Endothelial cell (in vitro differentiated cells): ENCODE data around the gene XPO4. TPM values are rescaled to one million over a fixed set of nuclear protein-coding genes. Genes with fewer than 3 reads are reported as not detected.
"Not testable (repeated sequence)": the region's sequence is repeated elsewhere in the genome, so short reads cannot be mapped to it uniquely, and the experiment has no call there.

ENCODE experiments used
- DNase-seq: peaks from one replicate; pipeline ENCODE4 v3.0.0; 2021; ENCODE audit warnings: low spot score
- H3K27ac Mint-ChIP-seq: one replicate; pipeline ENCODE4 v1.8.0; 2021; ENCODE audit warnings: mixed read lengths, inconsistent platforms; ENCODE audit not compliant: unreplicated experiment
- H3K27me3 Mint-ChIP-seq: one replicate; pipeline ENCODE4 v1.8.0; 2021; ENCODE audit warnings: mild to moderate bottlenecking, moderate library complexity, mixed read lengths, inconsistent platforms; ENCODE audit not compliant: unreplicated experiment
- H3K36me3 Mint-ChIP-seq: one replicate; pipeline ENCODE4 v1.8.0; 2021; ENCODE audit warnings: mild to moderate bottlenecking, low read depth, mixed read lengths, inconsistent platforms; ENCODE audit not compliant: unreplicated experiment
- H3K4me1 Mint-ChIP-seq: one replicate; pipeline ENCODE4 v1.8.0; 2021; ENCODE audit warnings: mild to moderate bottlenecking, mixed read lengths, inconsistent platforms; ENCODE audit not compliant: unreplicated experiment
- H3K4me3 Mint-ChIP-seq: one replicate; pipeline ENCODE4 v1.8.0; 2021; ENCODE audit warnings: mild to moderate bottlenecking, mixed read lengths, inconsistent platforms; ENCODE audit not compliant: unreplicated experiment
- H3K9me3 Mint-ChIP-seq: one replicate; pipeline ENCODE4 v1.8.0; 2021; ENCODE audit warnings: mixed read lengths, inconsistent platforms; ENCODE audit not compliant: unreplicated experiment
- CTCF ChIP-seq: fragments of 200-600 bp; sonication (generic); IDR thresholded peaks from one replicate; pipeline ENCODE4 v1.5.0; 2021; ENCODE audit warnings: antibody characterized with exemption; ENCODE audit not compliant: unreplicated experiment
- total RNA-seq: library from RNA; stranded (reverse); fragmentation: NEBNext Ultra II Directional; extraction: Animal tissue kit (Norgen Biotek cat#: 25700); gene quantifications from one replicate; pipeline ENCODE4 v1.2.1, GENCODE V29; 2021; ENCODE audit not compliant: unreplicated experiment

XPO4 gene
- total RNA-seq, 1 donor from 2014 or later: 18.0 TPM

- Mint-ChIP-seq H3K27me3 (no peaks in the 10 kb centered on the region), H3K4me3 (no peak overlapping the region), H3K4me1 (no peaks in the 10 kb centered on the region), H3K9me3 (no peaks in the 10 kb centered on the region), H3K27ac (no peak overlapping the region), H3K36me3 (no peaks in the 10 kb centered on the region)
- no peak for TF ChIP-seq CTCF
- DNase-seq: no peak
Observed at GRCh38 chr13:20939662-20940061, 37.1 kb upstream of the XPO4 start.

- no peak for TF ChIP-seq CTCF
- Mint-ChIP-seq H3K36me3 (no peaks in the 10 kb centered on the region), H3K9me3 (no peaks in the 10 kb centered on the region), H3K4me3 (no peak overlapping the region), H3K27me3 (no peaks in the 10 kb centered on the region), H3K27ac (no peak overlapping the region), H3K4me1 (no peaks in the 10 kb centered on the region)
- no peak for DNase-seq
Observed at GRCh38 chr13:20938302-20938701, 35.8 kb upstream of the XPO4 start.

GRCh38 chr13:20927596-20928257, 25.2 kb upstream of the XPO4 start:
- Mint-ChIP-seq H3K27ac (no peak overlapping the region), H3K36me3 (no peaks in the 10 kb centered on the region), H3K4me3 (no peak overlapping the region), H3K4me1 (no peaks in the 10 kb centered on the region), H3K27me3 (no peaks in the 10 kb centered on the region), H3K9me3 (no peaks in the 10 kb centered on the region)
- no peak for DNase-seq
- no peak for TF ChIP-seq CTCF

GRCh38 chr13:20925395-20925790, 22.8 kb upstream of the XPO4 start:
- not testable (repeated sequence) for DNase-seq, H3K4me1 Mint-ChIP-seq, H3K9me3 Mint-ChIP-seq, H3K27me3 Mint-ChIP-seq, H3K27ac Mint-ChIP-seq, H3K4me3 Mint-ChIP-seq, H3K36me3 Mint-ChIP-seq

- no peaks in the 10 kb centered on the region for H3K9me3 Mint-ChIP-seq
- TF ChIP-seq CTCF: peak; percentile 63
- H3K27me3 Mint-ChIP-seq: peaks cover 2% of the 10 kb centered on the region
- H3K4me1 Mint-ChIP-seq: no peaks in the 10 kb centered on the region
- H3K27ac Mint-ChIP-seq: no peak overlapping the region
- H3K4me3 Mint-ChIP-seq: no peak overlapping the region
- DNase-seq: peak; percentile 86
- H3K36me3 Mint-ChIP-seq: no peaks in the 10 kb centered on the region
Observed at GRCh38 chr13:20924758-20925394, 22.3 kb upstream of the XPO4 start.
